Activated CD8-positive, alpha-beta memory T cell treated with anti-CD3 and anti-CD28 coated beads, Interleukin-2, amount 10 ng/mL, durations not matched to agents 7 days and 5 days (primary cell): ENCODE results near the gene ATAT1. TPM values are rescaled to one million over a fixed set of nuclear protein-coding genes. Genes with fewer than 3 reads are reported as not detected.

ENCODE experiments used
- ATAC-seq: fragments of 150-1000 bp; cut with Tn5 transposase; one replicate; pipeline ENCODE4 v1.10.0; 2021; ENCODE audit warnings: moderate library complexity
- CTCF ChIA-PET: fragments of 350-600 bp; sonication (Branson Sonifier 250); formaldehyde crosslinking; loops from one replicate; lab custom pipeline; 2021; ENCODE audit warnings: antibody characterized with exemption; lab: Charles Lee
- DNase-seq: peaks from one replicate; pipeline ENCODE4 v3.0.0-alpha.2; 2020
- H3K27ac Mint-ChIP-seq: one replicate; pipeline ENCODE4 v1.8.0; 2021; ENCODE audit warnings: mild to moderate bottlenecking, mixed read lengths
- H3K27me3 Mint-ChIP-seq: one replicate; pipeline ENCODE4 v1.8.0; 2021; ENCODE audit warnings: mixed read lengths
- H3K36me3 Mint-ChIP-seq: one replicate; pipeline ENCODE4 v1.8.0; 2021; ENCODE audit warnings: mild to moderate bottlenecking, mixed read lengths
- H3K4me1 Mint-ChIP-seq: one replicate; pipeline ENCODE4 v1.8.0; 2021; ENCODE audit warnings: mixed read lengths
- H3K4me3 Mint-ChIP-seq: one replicate; pipeline ENCODE4 v1.8.0; 2021; ENCODE audit warnings: mild to moderate bottlenecking, moderate library complexity, mixed read lengths
- H3K9me3 Mint-ChIP-seq: one replicate; pipeline ENCODE4 v1.8.0; 2022; ENCODE audit warnings: low read depth, mixed read lengths
- total RNA-seq, 2 experiments: library from RNA; stranded (reverse); gene quantifications; one replicate each; pipeline ENCODE4 v1.2.3, GENCODE V29; 2021

The ATAT1 gene
- total RNA-seq, 2 experiments from 2014 or later, result 7.5 to 8.4 TPM

DNA sequence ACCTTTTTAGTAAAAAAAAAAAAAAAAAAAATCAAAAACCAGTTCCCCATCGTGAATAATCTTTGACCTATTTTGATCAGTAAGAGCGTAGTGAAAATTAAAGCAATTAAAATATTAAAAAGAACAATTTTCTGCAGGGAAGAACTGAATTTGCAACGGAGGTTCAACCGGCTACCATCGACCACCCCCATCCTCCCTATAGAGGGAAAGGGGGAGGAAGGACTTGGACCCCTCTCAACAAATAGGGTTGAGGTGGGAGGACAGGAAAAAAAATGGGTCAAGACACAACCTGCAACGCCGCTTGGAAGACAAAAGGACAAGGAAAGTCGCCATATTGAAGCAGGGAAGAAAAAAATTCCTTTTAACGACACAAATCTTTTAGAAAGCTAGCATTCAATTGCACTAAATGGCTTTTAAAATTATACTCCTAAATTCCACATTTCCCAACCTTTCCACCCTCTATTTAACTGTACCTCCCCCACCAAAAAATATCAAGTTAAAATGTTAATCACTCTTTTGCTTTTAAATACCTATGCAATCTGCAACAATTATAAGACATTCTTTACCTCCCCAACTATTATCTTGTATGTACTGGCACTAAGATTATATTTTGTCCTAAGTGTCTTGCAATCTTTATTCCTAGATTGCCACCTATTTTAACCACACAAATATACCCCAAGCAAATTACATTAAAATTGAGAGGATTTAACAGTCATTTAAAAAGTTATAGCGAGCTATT is 11.3 kb upstream of the ATAT1 start:
- peak; percentile 62 for DNase-seq

DNA sequence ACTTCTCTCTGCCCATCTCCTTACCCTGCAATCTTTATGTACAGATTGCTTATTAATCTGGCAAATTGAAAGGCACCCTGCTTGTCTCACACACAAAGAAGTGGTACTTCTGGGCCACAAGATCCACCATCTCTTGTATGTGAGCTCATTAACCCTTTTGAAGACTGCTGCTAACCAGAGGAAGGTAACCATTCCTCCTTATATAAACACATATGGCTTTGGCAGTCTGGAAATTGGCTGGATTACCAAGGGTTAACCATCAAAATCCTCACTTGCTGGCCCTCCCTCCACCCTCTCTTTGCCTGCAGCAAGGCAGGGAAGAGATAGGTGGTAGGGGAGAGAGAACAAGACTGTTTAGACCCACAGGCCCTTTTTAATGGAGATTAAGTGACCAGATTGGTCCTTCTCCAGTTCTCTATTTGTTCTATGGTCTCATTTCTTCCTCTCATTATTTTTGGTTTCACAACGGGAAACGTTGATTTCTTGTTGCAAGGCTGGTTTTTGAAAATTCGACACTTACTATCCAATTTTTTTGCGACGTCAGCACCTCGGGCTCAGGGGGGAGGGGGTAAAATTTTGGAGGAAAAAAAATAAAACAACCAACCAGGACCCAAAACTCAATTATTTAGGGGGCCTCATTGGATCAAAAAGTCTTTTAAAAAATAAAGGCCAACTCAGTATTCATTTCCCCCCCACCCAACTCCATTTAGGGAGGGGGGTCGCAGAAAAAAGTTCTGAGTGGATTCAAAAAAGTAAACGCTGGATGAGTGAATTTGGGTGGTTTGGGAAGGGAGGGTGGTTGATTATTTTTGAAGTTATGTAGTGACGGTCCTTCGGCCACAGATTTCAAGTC is 10.5 kb upstream of the ATAT1 start:
- H3K9me3 Mint-ChIP-seq, result no peaks in the 10 kb centered on the region
- CTCF ChIA-PET, result interaction anchor here (1.3 to 4.3 kb wide), 7 partner anchors 11 to 115 kb away, joined by 3 to 40 read pairs (median 14); partner anchors contain the start of gene ATAT1
- peak overlapping the region; percentile 100 for H3K27ac Mint-ChIP-seq
- peak overlapping the region; percentile 97 for H3K4me3 Mint-ChIP-seq
- no peak for ATAC-seq
- peaks cover 48% of the 10 kb centered on the region for H3K4me1 Mint-ChIP-seq
- peaks cover 62% of the 10 kb centered on the region for H3K36me3 Mint-ChIP-seq
- H3K27me3 Mint-ChIP-seq, result peaks cover 3% of the 10 kb centered on the region
- no peak for DNase-seq

More for the DNA sequence above, 11.3 kb upstream of the ATAT1 start:
- CTCF ChIA-PET, result interaction anchor here (0.6 to 4.3 kb wide), 21 partner anchors 11 to 401 kb away, joined by 3 to 40 read pairs (median 4); partner anchors contain the start of genes ATAT1, DHX16 and PRR3
- H3K36me3 Mint-ChIP-seq, result peaks cover 65% of the 10 kb centered on the region
- H3K9me3 Mint-ChIP-seq, result no peaks in the 10 kb centered on the region
- peaks cover 53% of the 10 kb centered on the region for H3K4me1 Mint-ChIP-seq
- peak overlapping the region; percentile 100 for H3K27ac Mint-ChIP-seq
- ATAC-seq, result no peak
- H3K27me3 Mint-ChIP-seq, result peaks cover 3% of the 10 kb centered on the region
- peak overlapping the region; percentile 97 for H3K4me3 Mint-ChIP-seq

DNA sequence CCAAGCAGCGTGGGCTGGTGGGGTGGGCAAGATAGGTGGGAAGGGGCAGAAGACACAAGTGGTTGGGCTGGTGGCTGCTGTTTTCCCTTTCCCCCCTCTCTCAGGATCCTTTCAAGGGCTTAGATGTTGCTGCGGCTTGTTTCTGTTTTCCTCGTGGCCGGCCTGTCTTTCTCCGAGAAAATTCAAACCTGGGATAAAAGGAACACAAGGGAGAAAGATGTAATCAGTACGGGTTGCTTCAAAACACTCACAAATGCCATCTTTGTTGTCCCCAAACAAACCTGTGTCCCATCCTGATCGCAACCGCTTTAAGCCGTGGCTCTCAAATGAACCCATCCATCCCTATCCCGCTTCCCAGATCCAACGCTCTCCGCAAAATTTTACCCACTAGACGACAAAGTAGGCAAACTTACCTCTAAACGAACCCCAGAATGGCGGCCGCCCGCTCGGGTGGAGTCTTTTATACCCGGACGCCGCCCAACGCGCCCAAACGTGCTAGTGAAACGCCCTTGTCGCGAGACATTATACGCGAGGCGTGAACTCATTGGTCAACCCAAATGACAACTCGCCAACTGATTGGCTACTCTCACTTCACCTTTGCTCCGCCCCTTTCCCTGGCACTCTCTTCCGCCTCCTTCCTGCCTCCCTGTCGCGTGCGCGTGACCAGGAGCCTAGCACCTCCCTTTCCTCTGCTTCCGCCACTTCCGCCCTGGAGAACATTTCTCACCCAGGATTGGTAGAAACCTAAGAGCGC is 9.7 kb upstream of the ATAT1 start, which contains the start of gene PPP1R10:
Gene PPP1R10, minus strand, starts transcription at position 433 of the 754 bp plus-strand sequence. CDS start 7,299 bp downstream, outside the sequence.
- ATAC-seq (peak; percentile 80), DNase-seq (peak; percentile 100)
- Mint-ChIP-seq H3K4me1 (peaks cover 42% of the 10 kb centered on the region), H3K4me3 (peak within 1 kb of the TSS; percentile 97), H3K27ac (peak within 1 kb of the TSS; percentile 100), H3K27me3 (peaks cover 3% of the 10 kb centered on the region), H3K9me3 (no peaks in the 10 kb centered on the region), H3K36me3 (peaks cover 58% of the 10 kb centered on the region)
- CTCF ChIA-PET, result interaction anchor here (1.0 to 2.5 kb wide), 10 partner anchors 10 to 105 kb away, joined by 3 to 9 read pairs (median 6); partner anchors contain the start of gene ATAT1

DNA sequence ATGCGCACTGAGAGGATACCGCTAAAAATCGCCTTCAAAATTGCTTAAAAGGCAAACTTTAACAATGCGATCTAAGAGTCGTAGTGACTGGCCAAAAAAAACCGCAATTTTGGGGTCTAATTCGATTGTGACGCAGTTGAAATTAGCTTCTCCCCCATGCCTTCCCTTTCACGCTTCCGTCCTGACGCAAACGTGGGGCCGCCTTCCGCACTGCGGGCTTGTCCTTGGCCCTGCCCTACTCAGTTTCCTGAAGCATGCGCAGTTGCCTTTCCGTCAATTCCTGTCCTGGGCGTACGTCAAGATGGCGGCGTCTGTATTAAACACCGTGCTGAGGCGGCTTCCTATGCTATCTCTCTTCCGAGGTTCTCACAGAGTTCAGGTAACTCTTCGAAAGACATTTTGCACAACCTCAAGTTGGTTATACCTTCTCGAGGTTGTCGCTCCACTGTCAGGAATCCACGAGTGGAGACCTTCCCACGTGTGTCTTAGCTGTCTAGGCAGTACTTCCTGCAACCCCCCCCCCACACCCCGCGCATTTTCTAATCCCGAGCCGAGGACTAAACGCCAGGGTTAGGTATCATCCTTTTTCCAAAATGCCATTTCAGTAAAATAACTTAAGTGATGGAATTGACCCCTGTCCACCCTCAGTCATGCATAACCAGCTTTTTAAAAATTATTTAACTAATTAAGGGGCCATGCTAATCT is 9.0 kb upstream of the ATAT1 start, which contains the start of gene MRPS18B:
Gene MRPS18B, plus strand, starts transcription at position 276 of the 705 bp plus-strand sequence. Its CDS starts 26 bp downstream, at position 302.
- CTCF ChIA-PET, result interaction anchor here (1.0 to 2.5 kb wide), 15 partner anchors 9 to 462 kb away, joined by 3 to 9 read pairs (median 5); partner anchors contain the start of genes ABCF1 and ATAT1
- peaks cover 39% of the 10 kb centered on the region for H3K4me1 Mint-ChIP-seq

DNA sequence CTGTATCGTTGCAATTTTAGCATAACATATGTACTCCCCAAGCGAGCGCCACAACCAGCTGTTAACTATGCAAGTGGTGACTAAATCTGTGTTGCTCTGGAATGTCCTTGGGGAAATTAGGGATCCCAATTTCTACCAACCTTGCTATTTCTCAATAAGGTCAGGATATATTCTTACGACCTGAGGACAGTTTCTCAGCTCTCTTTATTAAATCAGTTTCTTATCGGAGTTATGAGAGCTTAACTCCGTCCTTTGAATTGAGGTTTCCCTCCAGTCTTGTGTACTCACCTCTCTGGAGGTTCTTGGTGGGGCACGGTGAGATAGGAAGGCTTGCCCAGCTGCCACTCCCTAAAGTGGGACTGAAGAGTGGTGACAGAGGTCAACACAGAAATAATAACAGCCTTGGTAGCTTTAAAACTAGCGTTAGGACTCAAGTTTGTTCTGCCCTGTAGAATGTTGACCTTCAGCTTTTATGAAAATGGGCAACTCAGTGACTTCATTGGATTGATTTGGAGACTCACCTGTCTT is 8.3 kb upstream of the ATAT1 start:
- H3K4me3 Mint-ChIP-seq, result peak overlapping the region; percentile 97

More for the DNA sequence above, 9.0 kb upstream of the ATAT1 start, which contains the start of gene MRPS18B:
- ATAC-seq (peak; percentile 82), DNase-seq (peak; percentile 99)
- Mint-ChIP-seq H3K9me3 (no peaks in the 10 kb centered on the region), H3K27me3 (peaks cover 3% of the 10 kb centered on the region), H3K36me3 (peaks cover 59% of the 10 kb centered on the region), H3K4me3 (peak within 1 kb of the TSS; percentile 97), H3K27ac (peak within 1 kb of the TSS; percentile 100)

DNA sequence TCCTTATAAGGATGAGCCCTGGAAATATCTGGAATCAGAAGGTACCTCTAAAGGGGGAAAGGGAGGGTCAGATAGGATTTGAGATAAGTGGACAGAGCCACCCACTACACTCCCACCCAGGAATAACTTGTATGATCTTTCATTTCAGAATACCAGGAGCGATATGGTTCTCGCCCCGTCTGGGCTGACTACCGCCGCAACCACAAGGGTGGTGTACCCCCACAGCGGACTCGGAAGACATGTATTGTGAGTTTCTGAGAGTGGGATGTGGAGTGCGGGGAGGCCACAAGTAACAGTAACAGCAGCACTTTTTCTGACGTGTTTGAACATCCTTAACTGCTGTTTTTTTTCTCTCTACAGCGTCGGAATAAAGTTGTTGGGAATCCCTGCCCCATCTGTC is 7.1 kb upstream of the ATAT1 start:
- Mint-ChIP-seq H3K27me3 (peaks cover 3% of the 10 kb centered on the region), H3K4me3 (peak overlapping the region; percentile 97), H3K36me3 (peaks cover 53% of the 10 kb centered on the region), H3K9me3 (no peaks in the 10 kb centered on the region), H3K4me1 (peaks cover 22% of the 10 kb centered on the region), H3K27ac (peak overlapping the region; percentile 100)
- CTCF ChIA-PET, result interaction anchor here (1.2 to 2.5 kb wide), 4 partner anchors 21 to 111 kb away, joined by 3 to 9 read pairs (median 8); no protein-coding TSS in a partner anchor
- ATAC-seq, result no peak
- no peak for DNase-seq

More for the DNA sequence above, 8.3 kb upstream of the ATAT1 start:
- DNase-seq, result no peak
- peaks cover 3% of the 10 kb centered on the region for H3K27me3 Mint-ChIP-seq
- no peaks in the 10 kb centered on the region for H3K9me3 Mint-ChIP-seq
- no peak for ATAC-seq
- H3K27ac Mint-ChIP-seq, result peak overlapping the region; percentile 100
- peaks cover 33% of the 10 kb centered on the region for H3K4me1 Mint-ChIP-seq
- H3K36me3 Mint-ChIP-seq, result peaks cover 59% of the 10 kb centered on the region
- CTCF ChIA-PET, result interaction anchor here (1.0 to 2.5 kb wide), 15 partner anchors 8 to 462 kb away, joined by 3 to 9 read pairs (median 5); partner anchors contain the start of genes ABCF1 and ATAT1

DNA sequence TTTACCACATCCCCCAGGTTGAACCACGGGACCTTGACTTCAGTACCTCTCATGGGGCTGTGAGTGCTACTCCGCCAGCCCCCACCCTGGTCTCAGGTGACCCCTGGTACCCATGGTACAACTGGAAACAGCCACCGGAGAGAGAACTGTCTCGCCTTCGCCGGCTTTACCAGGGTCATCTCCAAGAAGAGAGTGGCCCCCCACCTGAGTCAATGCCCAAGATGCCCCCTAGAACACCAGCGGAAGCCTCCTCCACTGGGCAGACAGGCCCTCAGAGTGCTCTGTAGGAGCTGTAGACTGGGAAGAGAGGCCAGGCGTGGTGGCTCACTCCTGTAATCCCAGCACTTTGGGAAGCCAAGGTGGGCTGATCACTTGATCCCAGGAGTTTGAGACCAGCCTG is 1.2 kb upstream of the ATAT1 start:
- CTCF ChIA-PET, result interaction anchor here (1.0 to 2.8 kb wide), 8 partner anchors 13 to 106 kb away, joined by 3 to 18 read pairs (median 4); partner anchors contain the start of gene DHX16
- H3K27ac Mint-ChIP-seq, result peak overlapping the region; percentile 17
- DNase-seq (no peak), ATAC-seq (no peak)
- H3K36me3 Mint-ChIP-seq, result peaks cover 41% of the 10 kb centered on the region
- no peaks in the 10 kb centered on the region for H3K9me3 Mint-ChIP-seq
- H3K27me3 Mint-ChIP-seq, result no peaks in the 10 kb centered on the region
- no peak overlapping the region for H3K4me3 Mint-ChIP-seq
- peaks cover 34% of the 10 kb centered on the region for H3K4me1 Mint-ChIP-seq

DNA sequence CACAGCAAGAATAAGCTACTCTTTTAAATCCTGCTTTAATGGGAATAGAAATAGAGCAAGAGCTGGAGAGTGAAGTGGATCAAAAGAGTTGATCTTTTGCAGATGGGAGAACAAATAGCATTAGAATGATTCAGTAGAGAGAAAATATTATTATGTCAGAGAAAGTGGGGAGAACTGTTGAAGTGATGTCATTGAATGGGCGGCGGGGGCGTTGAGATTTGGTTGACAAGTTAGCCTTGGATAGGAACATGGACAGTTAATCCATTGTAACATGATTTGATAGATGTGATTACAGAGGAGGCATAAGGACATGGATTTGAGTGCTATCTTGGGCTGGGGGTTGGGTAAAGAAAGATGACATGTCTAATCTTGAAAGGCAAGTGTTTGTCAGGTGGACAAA is 9.2 kb downstream of the ATAT1 start:
- ATAC-seq (no peak), DNase-seq (no peak)
- no peaks in the 10 kb centered on the region for H3K9me3 Mint-ChIP-seq
- CTCF ChIA-PET, result no interaction called here
- peaks cover 15% of the 10 kb centered on the region for H3K36me3 Mint-ChIP-seq
- no peak overlapping the region for H3K27ac Mint-ChIP-seq
- H3K27me3 Mint-ChIP-seq, result no peaks in the 10 kb centered on the region
- H3K4me1 Mint-ChIP-seq, result peaks cover 7% of the 10 kb centered on the region
- no peak overlapping the region for H3K4me3 Mint-ChIP-seq

DNA sequence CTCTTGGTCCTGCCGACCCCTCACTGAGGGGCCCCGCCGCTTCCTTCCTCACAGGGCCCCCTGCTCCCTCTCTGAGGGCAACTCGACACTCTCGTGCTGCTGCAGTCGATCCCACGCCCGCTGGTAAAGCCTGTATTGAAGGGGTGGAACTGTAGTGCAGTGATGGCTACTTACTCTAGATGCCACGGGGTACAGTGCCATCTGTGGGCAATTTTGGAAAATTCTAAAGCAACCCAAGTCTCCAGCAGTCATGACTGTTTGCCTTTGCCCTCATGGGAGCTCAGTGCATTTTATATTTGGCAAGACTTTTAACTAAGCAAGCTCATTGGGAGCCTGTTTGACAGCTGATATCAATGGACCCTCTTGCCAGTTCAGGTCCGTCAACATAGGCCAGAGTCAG is 13.8 kb downstream of the ATAT1 start:
- DNase-seq, result no peak
- H3K4me1 Mint-ChIP-seq, result peaks cover 17% of the 10 kb centered on the region
- H3K27me3 Mint-ChIP-seq, result no peaks in the 10 kb centered on the region
- ATAC-seq, result peak; percentile 34
- H3K4me3 Mint-ChIP-seq, result no peak overlapping the region
- H3K27ac Mint-ChIP-seq, result no peak overlapping the region
- CTCF ChIA-PET, result interaction anchor here (0.5 to 2.0 kb wide), 11 partner anchors 12 to 183 kb away, joined by 3 to 9 read pairs (median 3); partner anchors contain the start of genes DHX16 and MRPS18B
- H3K9me3 Mint-ChIP-seq, result no peaks in the 10 kb centered on the region
- peaks cover 3% of the 10 kb centered on the region for H3K36me3 Mint-ChIP-seq

DNA sequence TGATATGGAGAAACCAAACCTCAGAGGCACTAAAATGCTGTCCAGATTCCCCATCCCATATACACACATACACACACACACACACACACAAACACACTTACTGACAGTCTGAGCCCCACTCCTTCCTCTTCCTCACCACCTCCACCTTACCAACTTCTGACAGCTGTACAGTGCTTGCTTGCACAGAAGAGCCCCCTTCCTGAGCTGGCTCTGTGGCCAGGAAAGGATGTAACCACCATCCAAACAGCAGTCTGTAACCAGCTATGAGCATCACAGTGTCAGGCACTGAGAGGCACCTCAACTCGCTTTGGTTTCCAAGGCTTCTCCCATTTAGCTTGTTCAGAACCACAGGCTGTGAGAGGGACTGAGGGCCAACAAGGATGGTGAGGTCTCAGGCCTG is 14.4 kb downstream of the ATAT1 start:
- Mint-ChIP-seq H3K27ac (peak overlapping the region; percentile 74), H3K4me1 (peaks cover 22% of the 10 kb centered on the region), H3K4me3 (peak overlapping the region; percentile 42), H3K9me3 (no peaks in the 10 kb centered on the region), H3K36me3 (peaks cover 2% of the 10 kb centered on the region), H3K27me3 (no peaks in the 10 kb centered on the region)
- CTCF ChIA-PET, result interaction anchor here (0.5 to 2.0 kb wide), 13 partner anchors 12 to 183 kb away, joined by 3 to 9 read pairs (median 4); partner anchors contain the start of genes DHX16 and MRPS18B
- ATAC-seq (peak; percentile 81), DNase-seq (peak; percentile 57)

DNA sequence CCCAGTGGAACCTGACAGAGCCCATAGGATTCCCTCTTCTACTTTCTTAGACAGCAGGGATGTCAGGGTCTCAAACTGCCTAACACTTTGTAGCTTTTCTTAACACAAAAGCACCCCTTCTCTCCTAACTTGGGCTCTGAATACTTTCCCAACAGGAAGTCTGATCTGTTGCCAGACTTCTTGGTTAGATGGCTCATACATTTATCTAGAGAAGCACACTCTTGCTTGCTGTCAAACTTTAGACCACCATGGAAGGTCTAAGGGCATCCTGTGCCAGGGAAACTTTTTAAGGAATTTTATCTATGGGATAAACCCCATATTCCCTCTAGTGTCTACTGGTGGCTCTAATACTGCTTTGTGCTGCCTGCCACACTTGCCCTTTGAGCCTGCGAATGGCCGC is 17.0 kb downstream of the ATAT1 start:
- Mint-ChIP-seq H3K36me3 (peaks cover 2% of the 10 kb centered on the region), H3K4me1 (peaks cover 36% of the 10 kb centered on the region), H3K4me3 (no peak overlapping the region), H3K27ac (peak overlapping the region; percentile 14), H3K27me3 (no peaks in the 10 kb centered on the region), H3K9me3 (no peaks in the 10 kb centered on the region)
- CTCF ChIA-PET, result no interaction called here
- ATAC-seq, result no peak
- DNase-seq, result no peak
